GM23338 (cell line): Measurements from ENCODE around the gene PDE1A. TPM values are rescaled to one million over a fixed set of nuclear protein-coding genes. Genes with fewer than 3 reads are reported as not detected.

Experiments
- ATAC-seq: fragments of 200-7000 bp; cut with Tn5 transposase; 3 replicates; pipeline ENCODE4 v1.9.1; 2020
- DNase-seq: peaks from one replicate; pipeline ENCODE4 v3.0.0-alpha.2; 2015; ENCODE audit warnings: low spot score
- H2AFZ ChIP-seq: fragments of 200-600 bp; sonication (generic); 2 replicates; pipeline ENCODE4 v1.8.0; 2016; ENCODE audit warnings: antibody characterized with exemption, mild to moderate bottlenecking, moderate library complexity
- H3F3A ChIP-seq: fragments of 200-600 bp; sonication (generic); replicated peaks from 2 replicates; pipeline ENCODE4 v1.8.0; 2017; ENCODE audit warnings: antibody characterized with exemption, mixed run types, low read depth
- H3K27ac ChIP-seq: fragments of 200-600 bp; sonication (generic); 2 replicates; pipeline ENCODE4 v1.6.1; 2016; ENCODE audit warnings: low read depth
- H3K27me3 ChIP-seq: fragments of 200-600 bp; sonication (generic); 2 replicates; pipeline ENCODE4 v1.8.0; 2016; ENCODE audit warnings: mild to moderate bottlenecking, mixed run types, moderate library complexity; ENCODE audit not compliant: insufficient read depth
- H3K36me3 ChIP-seq: fragments of 200-600 bp; sonication (generic); 2 replicates; pipeline ENCODE4 v1.8.0; 2016; ENCODE audit warnings: mild to moderate bottlenecking; ENCODE audit not compliant: insufficient read depth
- H3K4me1 ChIP-seq: fragments of 200-600 bp; sonication (generic); 2 replicates; pipeline ENCODE4 v1.8.0; 2016; ENCODE audit warnings: mild to moderate bottlenecking, moderate library complexity; ENCODE audit not compliant: insufficient read depth
- H3K4me2 ChIP-seq: fragments of 200-600 bp; sonication (generic); 2 replicates; pipeline ENCODE4 v1.7.1; 2017; ENCODE audit warnings: mixed run types
- H3K4me3 ChIP-seq: fragments of 200-600 bp; sonication (generic); 2 replicates; pipeline ENCODE4 v1.6.1; 2016; ENCODE audit warnings: mixed run types
- H3K79me2 ChIP-seq: fragments of 200-600 bp; sonication (generic); replicated peaks from 2 replicates; pipeline ENCODE4 v1.8.0; 2017; ENCODE audit warnings: mild to moderate bottlenecking; ENCODE audit not compliant: insufficient read depth
- H3K9me2 ChIP-seq: fragments of 200-600 bp; sonication (generic); 2 replicates; pipeline ENCODE4 v1.8.0; 2017; ENCODE audit not compliant: insufficient read depth
- H4K20me1 ChIP-seq: fragments of 200-600 bp; sonication (generic); replicated peaks from 2 replicates; pipeline ENCODE4 v1.8.0; 2017; ENCODE audit warnings: mild to moderate bottlenecking; ENCODE audit not compliant: insufficient read depth
- H3K27ac Mint-ChIP-seq: 2 replicates; pipeline ENCODE4 v1.8.0; 2020; ENCODE audit warnings: inconsistent platforms, mild to moderate bottlenecking, moderate library complexity, mixed read lengths
- H3K27me3 Mint-ChIP-seq: 3 replicates; pipeline ENCODE4 v1.8.0; 2022; ENCODE audit warnings: low read depth, mild to moderate bottlenecking, moderate library complexity, mixed read lengths, inconsistent platforms; ENCODE audit not compliant: insufficient read depth, poor library complexity
- H3K36me3 Mint-ChIP-seq: 3 replicates; pipeline ENCODE4 v1.8.0; 2021; ENCODE audit warnings: low read depth, mild to moderate bottlenecking, inconsistent platforms, moderate library complexity, mixed read lengths
- H3K4me1 Mint-ChIP-seq: 3 replicates; pipeline ENCODE4 v1.8.0; 2020; ENCODE audit warnings: mild to moderate bottlenecking, inconsistent platforms, mixed read lengths
- H3K4me3 Mint-ChIP-seq: 3 replicates; pipeline ENCODE4 v1.8.0; 2021; ENCODE audit warnings: moderate library complexity, mild to moderate bottlenecking, inconsistent platforms, mixed read lengths
- H3K9me3 Mint-ChIP-seq: 3 replicates; pipeline ENCODE4 v1.8.0; 2020; ENCODE audit warnings: moderate library complexity, mild to moderate bottlenecking, inconsistent platforms, mixed read lengths
- CREB1 ChIP-seq: fragments of 250-450 bp; sonication (Bioruptor Pico); IDR thresholded peaks from 2 replicates; pipeline ENCODE4 v1.5.0; 2020; ENCODE audit warnings: low read depth, mild to moderate bottlenecking, moderate library complexity
- CTCF ChIP-seq, 2 experiments: fragments of 200-600 bp in 1 of 2; sonication (generic) in 1 of 2; conservative IDR thresholded peaks; 2 replicates each; pipeline versions ENCODE4 v1.5.1 to v1.6.1; 2016 to 2017; ENCODE audit warnings: antibody characterized with exemption in 2 of 2, low read depth in 2 of 2, mild to moderate bottlenecking in 2 of 2, moderate library complexity in 1 of 2
- ETS1 ChIP-seq: IDR thresholded peaks from 2 replicates; pipeline ENCODE4 v1.6.1; 2016; ENCODE audit warnings: antibody characterized with exemption
- EZH2 ChIP-seq: fragments of 200-600 bp; sonication (generic); IDR thresholded peaks from one replicate; pipeline ENCODE4 v1.8.0; 2017; ENCODE audit warnings: antibody characterized with exemption, mild to moderate bottlenecking, low read depth; ENCODE audit not compliant: unreplicated experiment
- EZH2phosphoT487 ChIP-seq: fragments of 200-600 bp; sonication (generic); IDR thresholded peaks from one replicate; pipeline ENCODE4 v1.8.1; 2018; ENCODE audit warnings: antibody characterized with exemption; ENCODE audit not compliant: unreplicated experiment
- JUNB ChIP-seq: IDR thresholded peaks from one replicate; pipeline ENCODE4 v1.6.1; 2016; ENCODE audit warnings: antibody characterized with exemption; ENCODE audit not compliant: unreplicated experiment
- NANOG ChIP-seq: IDR thresholded peaks from 2 replicates; pipeline ENCODE4 v1.6.1; 2016; ENCODE audit warnings: antibody characterized with exemption, borderline replicate concordance
- POLR2AphosphoS5 ChIP-seq: IDR thresholded peaks from 2 replicates; pipeline ENCODE4 v1.6.1; 2016; ENCODE audit warnings: antibody characterized with exemption, low read depth
- REST ChIP-seq: IDR thresholded peaks from one replicate; pipeline ENCODE4 v1.6.1; 2018; ENCODE audit warnings: antibody characterized with exemption; ENCODE audit not compliant: unreplicated experiment
- STAT1 ChIP-seq: IDR thresholded peaks from one replicate; pipeline ENCODE4 v1.6.1; 2016; ENCODE audit warnings: antibody characterized with exemption; ENCODE audit not compliant: unreplicated experiment
- ZNF114 ChIP-seq: fragments of 250-450 bp; sonication (Bioruptor Pico); IDR thresholded peaks from 2 replicates; pipeline ENCODE4 v1.5.0; 2020; ENCODE audit warnings: mild to moderate bottlenecking, moderate library complexity
- ZNF331 ChIP-seq: fragments of 250-450 bp; sonication (Bioruptor Pico); IDR thresholded peaks from 2 replicates; pipeline ENCODE4 v1.5.0; 2020; ENCODE audit warnings: low read depth, mild to moderate bottlenecking, moderate library complexity
- ZNF462 ChIP-seq: fragments of 250-450 bp; sonication (Bioruptor Pico); IDR thresholded peaks from 2 replicates; pipeline ENCODE4 v1.5.0; 2020; ENCODE audit warnings: mild to moderate bottlenecking, moderate library complexity
- polyA plus RNA-seq: library from polyadenylated mRNA; unstranded; fragments of >200 nt; fragmentation: Nextera tagmentation; extraction: Ambion mirVana; gene quantifications from 2 replicates; pipeline ENCODE4 v1.2.1, GENCODE V29; 2016
- total RNA-seq: library from RNA; depleted of rRNA; stranded (reverse); fragments of >200 nt; shearing (Covaris generic); gene quantifications from 2 replicates; pipeline ENCODE4 v1.2.3, GENCODE V29; 2014

PDE1A gene
- total and polyA plus RNA-seq, 2 experiments from 2014 or later: 0.28 to 0.31 TPM

- Histone ChIP-seq H2AFZ (no peak overlapping the region), H3K4me2 (no peak overlapping the region), H3K79me2 (no peaks in the 10 kb centered on the region), H3K27ac (no peak overlapping the region), H3K4me1 (no peaks in the 10 kb centered on the region), H3K27me3 (no peaks in the 10 kb centered on the region), H3F3A (no peaks in the 10 kb centered on the region), H4K20me1 (no peaks in the 10 kb centered on the region), H3K9me2 (no peaks in the 10 kb centered on the region), H3K36me3 (no peaks in the 10 kb centered on the region), H3K4me3 (no peak overlapping the region)
- H3K27ac Mint-ChIP-seq: no peak overlapping the region
- no peaks in the 10 kb centered on the region for H3K36me3 Mint-ChIP-seq
- peaks cover 2% of the 10 kb centered on the region; the same call in 2 of the 3 replicates for H3K4me1 Mint-ChIP-seq
- no peak for ATAC-seq
- TF ChIP-seq ZNF114 (CRISPR knock-in tag): no peak
- TF ChIP-seq EZH2phosphoT487: no peak
- TF ChIP-seq CTCF (conservative IDR thresholded peaks at IDR 0.05; ENCODE audit: low read depth in 2 of 2): no peak
- no peak for TF ChIP-seq ETS1
- TF ChIP-seq JUNB: no peak
- TF ChIP-seq STAT1: no peak
- no peak for TF ChIP-seq ZNF462 (CRISPR knock-in tag)
- no peak for TF ChIP-seq CREB1
- no peak for TF ChIP-seq NANOG
- TF ChIP-seq ZNF331 (CRISPR knock-in tag): no peak
- no peak for TF ChIP-seq EZH2
- TF ChIP-seq POLR2AphosphoS5: no peak
- no peak for TF ChIP-seq REST
- no peaks in the 10 kb centered on the region for H3K27me3 Mint-ChIP-seq
- DNase-seq: no peak
- no peak overlapping the region for H3K4me3 Mint-ChIP-seq
- no peaks in the 10 kb centered on the region for H3K9me3 Mint-ChIP-seq
Observed at GRCh38 chr2:182422864-182423263, 4.0 kb downstream of the PDE1A start.
